Endometrium (tissue), 2 donors: ENCODE data around the gene AFMID.
"Not testable (repeated sequence)": the region's sequence is repeated elsewhere in the genome, so short reads cannot be mapped to it uniquely, and the experiment has no call there.

Source experiments
- FAIRE-seq: peaks from 2 replicates; lab custom pipeline; 2012; peaks lifted over from hg19 to GRCh38; lab: Jason Lieb, UNC
- donor health status: control.
- donor health status: control.

AFMID gene

GRCh38 chr17:78239489-78239931, 52.3 kb downstream of the AFMID start:
- no peak for FAIRE-seq

DNA sequence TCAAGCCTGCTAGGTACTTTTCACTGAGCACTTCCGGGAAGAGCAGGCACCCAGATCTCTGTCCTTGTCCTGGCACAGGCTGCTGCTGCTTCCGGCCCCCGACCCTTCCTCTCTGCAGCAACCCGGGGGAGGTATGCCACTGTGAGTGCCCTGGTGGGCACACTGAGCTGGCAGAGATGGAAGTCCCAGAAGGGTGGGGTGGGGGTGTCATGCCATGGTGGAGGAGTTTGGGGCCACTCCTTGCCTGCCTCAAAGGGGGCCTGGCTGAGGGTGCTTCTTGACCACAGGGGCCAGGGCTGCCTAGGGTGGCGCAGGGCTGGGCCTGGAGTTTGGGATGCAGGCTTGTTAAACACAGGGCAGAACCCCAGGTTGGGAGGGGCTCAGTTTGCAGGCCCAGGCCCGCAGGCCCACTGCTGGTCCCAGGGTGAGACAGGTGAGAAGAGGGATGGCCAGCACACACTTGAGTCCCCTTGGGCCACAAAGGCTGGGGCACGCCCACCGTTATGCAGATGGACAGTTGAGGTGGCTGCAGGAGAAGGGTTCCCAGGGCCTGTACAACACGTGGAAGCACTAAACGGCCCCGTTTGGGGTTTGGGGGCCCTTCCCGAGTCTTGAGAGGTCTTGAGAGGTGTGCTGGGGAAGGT, 53.0 kb downstream of the AFMID start:
- no peak for FAIRE-seq

DNA sequence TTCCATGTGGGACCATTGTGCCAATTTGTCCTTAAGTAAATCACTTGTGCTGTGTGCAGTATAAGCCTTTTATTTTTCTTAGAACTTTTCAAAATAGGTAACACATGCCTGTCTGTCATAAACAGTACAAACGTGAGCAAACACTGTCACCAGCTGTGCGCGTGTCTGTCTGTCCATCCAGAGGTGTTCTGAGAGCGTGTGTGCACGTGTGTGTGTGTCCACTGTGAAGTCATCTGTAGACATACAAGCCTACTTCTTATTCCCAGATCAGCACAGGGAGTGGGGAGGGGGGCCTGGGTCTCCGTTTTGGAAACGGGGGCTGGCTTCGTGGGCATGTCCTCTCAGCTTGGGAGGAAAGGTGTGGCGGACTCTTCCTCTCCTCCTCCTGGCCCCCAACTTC, 53.7 kb downstream of the AFMID start:
- FAIRE-seq: no peak

DNA sequence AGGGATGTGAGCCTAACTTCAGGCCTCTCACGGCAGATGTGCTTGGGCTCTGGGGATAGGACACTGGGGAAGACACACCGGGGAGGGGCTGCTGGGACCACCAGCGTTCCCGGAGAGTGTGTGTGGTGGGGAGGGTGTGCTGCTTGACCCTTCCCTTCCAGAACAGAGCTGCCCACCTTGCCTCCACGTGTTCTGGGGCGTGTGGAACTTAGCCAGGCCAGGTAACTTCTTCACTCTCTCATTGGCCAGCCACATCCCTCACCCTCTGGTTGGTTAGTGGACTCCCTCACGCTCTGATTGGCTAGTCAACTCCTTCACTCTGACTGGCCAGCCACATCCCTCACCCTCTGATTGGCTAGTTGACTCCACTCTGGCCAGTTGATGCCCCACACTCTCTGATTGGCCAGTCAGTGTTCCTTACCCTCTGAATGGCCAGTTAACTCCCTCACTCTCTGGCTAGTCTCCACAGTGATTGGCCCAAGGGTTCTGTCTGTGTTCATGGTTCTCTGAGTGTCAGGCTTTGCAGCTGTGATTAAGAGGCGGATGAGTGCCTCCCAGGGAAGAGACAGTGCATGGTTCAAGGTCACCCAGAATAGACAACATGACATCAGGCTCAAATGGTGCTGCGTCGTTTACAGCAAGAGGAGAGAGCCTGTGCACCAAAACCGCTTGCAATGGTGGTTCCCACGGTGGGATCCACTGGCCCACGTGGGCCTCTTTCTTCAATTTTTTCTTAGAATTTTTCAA, 54.3 kb downstream of the AFMID start:
- FAIRE-seq: no peak

- no peak for FAIRE-seq
Observed at GRCh38 chr17:78242024-78242742, 55.0 kb downstream of the AFMID start.

GRCh38 chr17:78247304-78247703, 60.1 kb downstream of the AFMID start:
- no peak for FAIRE-seq

- FAIRE-seq: no peak
Observed at GRCh38 chr17:78248051-78248914, 61.1 kb downstream of the AFMID start.

DNA sequence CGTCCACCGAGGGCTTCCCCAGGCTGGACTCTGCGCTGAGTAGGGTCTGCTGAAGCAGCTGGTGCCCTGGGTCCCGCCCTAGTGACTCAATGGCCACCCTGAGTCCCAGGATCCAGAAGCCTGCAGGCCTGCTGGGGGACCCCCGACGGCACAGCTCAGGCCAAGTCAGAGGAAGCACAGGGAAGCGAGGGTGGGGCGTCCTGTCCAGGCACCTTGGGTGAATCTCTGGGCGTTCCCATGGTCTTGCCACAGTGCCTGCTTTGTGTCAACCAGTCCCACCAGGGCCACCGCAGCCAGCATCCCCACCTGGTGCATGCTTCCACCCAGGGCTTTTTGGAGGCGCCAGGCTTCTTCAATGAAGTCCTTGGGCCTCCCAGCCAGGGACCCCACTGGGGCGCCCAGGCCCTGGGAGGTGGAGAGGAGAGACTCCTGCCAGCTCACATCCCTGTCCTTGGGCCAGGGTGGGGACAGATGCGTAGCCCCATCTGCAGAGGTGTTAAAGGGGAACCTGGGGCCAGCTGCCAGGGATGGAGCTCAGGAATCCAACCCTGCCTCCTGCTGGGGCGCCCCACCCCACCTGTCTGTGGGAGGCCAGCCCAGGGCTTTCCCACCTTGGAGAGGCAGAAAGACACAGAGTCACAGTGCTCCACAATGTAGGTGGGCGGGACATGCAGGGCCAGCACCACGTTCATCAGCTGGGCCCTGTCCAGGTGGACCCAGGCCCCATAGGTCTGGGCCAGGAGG, 62.1 kb downstream of the AFMID start:
- no peak for FAIRE-seq

DNA sequence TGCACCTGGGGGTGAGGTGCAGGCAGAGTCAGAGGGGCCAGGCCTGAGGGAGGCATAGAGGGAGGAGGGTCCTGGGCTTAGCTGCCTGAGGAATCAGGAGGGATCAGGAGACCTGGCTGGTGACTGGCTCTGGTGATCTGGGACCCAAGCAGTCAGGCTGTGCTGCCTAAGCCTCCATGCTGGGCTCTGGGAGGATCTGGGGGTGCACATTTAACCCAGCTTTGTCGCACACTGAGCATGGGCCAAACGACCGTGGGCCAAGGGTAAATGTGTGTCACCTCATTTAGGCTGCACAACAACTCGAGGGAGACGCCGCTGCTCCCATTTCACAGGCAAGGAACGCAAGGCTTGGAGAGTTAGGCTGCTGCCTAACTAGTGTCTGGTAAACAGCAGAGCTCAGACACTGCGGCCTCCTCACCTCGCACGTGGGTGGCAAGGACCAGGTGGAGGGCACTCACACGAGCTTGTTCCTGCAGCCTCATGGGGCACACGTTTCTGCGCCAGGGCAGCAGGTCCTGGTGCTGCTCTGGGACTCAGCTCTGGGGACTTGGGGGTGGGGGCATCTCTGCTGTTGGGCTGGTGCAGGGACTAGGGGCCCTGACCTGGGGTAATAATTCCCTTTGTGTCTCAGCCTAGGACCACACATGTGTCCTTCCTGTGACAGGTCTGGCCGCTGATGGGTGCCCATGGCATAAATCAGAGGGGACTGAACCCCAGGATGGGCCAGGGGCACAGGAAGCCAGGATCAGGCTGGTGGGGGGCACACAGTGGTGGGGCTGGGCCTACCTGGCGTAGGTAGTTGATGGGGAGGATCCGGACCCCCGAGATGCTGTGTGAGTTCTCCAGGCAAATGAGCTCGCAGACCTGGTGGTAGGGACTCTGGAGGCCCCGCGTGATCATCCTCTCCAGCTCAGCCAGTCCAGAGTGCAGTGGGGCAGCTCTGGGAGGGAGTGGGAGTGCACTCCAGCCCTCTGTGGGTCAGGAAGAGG, 63.0 kb downstream of the AFMID start:
- FAIRE-seq: no peak

DNA sequence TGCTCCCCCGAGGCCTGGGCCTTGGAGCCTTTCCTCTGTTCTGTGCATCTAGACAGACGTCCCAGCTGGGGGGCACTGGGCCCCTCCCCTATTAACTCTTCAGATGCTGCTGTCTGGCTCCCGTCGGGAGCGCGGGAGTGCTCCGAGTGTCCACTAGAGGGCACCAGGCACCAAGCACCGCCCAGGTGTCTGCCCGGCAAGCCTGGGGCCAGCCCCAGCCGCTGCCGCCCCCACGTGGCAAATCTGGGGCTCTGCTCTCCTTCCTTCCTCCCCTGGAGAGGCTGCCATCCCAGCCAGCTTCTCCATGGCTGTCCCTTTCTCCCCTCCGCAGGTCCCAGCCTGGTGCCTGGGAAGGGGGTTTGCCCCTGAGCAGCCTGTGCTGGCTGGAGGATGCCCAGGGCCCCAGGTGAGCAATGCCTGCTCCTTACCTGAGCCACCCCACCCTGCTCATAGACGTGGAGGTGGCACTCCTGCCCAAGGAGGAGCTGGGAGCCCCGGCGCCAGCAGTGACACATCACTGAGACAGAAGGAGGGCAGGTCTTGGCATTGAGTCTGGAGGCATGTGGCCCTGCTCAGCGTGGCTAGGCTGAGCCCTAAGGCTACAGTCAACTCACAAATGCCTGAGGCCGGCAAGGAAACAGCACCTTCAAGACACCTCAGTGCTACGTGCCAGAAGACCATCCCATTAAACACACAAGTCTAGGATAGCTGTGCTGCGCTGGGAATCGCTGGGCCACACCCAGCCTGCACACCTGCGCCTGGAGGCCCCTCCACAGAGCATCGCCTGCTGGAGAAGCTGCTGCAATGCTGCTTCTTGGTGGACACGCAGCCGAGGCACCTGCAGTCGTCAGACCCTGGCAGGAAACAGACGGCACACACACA, 64.0 kb downstream of the AFMID start:
- FAIRE-seq: no peak

- no peak for FAIRE-seq
Observed at GRCh38 chr17:78251773-78252103, 64.6 kb downstream of the AFMID start.

GRCh38 chr17:78252111-78252634, 65.0 kb downstream of the AFMID start:
- FAIRE-seq: no peak

GRCh38 chr17:78252701-78253635, 65.8 kb downstream of the AFMID start:
- no peak for FAIRE-seq

GRCh38 chr17:78253636-78253945, 66.4 kb downstream of the AFMID start:
- not testable (repeated sequence) for FAIRE-seq

DNA sequence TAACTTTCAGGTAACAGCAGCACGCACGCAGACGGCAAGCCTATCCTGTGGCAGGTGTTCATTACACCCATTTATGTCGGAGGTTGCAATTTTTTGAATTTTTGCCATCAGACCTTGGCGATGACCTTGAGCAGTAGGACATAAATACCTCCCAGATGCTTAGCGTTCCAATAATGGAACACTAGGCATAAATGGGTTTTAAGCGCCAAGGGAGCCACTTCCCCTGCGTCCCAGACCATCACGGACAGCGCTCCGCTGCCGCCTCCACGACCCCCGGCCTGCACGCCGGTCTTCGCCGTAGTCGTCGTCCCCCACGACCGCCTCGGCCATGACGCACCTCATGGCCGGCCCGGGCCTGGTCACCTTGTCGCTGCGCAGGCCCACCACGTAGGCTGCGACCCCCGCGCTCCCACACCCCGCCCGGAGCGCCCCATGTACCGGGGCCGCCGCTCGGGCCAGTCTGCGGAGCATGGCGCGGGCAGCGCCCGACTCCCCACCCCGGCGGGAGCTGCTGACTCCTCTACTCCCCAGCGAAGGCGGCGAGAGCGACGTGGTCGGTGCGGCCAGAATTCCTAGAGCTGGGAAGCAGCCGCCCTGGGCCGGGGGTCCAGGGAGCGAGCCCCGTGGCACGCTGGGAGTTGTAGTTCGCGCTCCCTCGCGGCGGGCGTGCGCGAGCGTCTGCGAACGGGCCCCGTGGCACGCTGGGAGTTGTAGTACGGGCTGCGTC, 66.9 kb downstream of the AFMID start:
- FAIRE-seq: no peak

- FAIRE-seq: no peak
Observed at GRCh38 chr17:78255029-78255656, 68.0 kb downstream of the AFMID start.
